Activated naive CD4-positive, alpha-beta T cell treated with anti-CD3 and anti-CD28 coated beads for 36 hours (primary cell): ENCODE data around the gene FARP1. TPM values are rescaled to one million over a fixed set of nuclear protein-coding genes. Genes with fewer than 3 reads are reported as not detected.

ENCODE experiments used
- CTCF ChIA-PET: fragments of 350-600 bp; sonication (Branson Sonifier 250); formaldehyde crosslinking; loops from one replicate; lab custom pipeline; 2021; ENCODE audit warnings: antibody characterized with exemption; lab: Charles Lee
- DNase-seq: peaks from one replicate; pipeline ENCODE4 v3.0.0-alpha.2; 2020
- H3K27ac Mint-ChIP-seq: one replicate; pipeline ENCODE4 v1.8.0; 2021; ENCODE audit warnings: mild to moderate bottlenecking, mixed read lengths
- H3K27me3 Mint-ChIP-seq: one replicate; pipeline ENCODE4 v1.8.0; 2021; ENCODE audit warnings: low read depth, mixed read lengths
- H3K36me3 Mint-ChIP-seq: one replicate; pipeline ENCODE4 v1.8.0; 2021; ENCODE audit warnings: low read depth, mixed read lengths
- H3K4me1 Mint-ChIP-seq: one replicate; pipeline ENCODE4 v1.8.0; 2021; ENCODE audit warnings: low read depth, mixed read lengths
- H3K4me3 Mint-ChIP-seq: one replicate; pipeline ENCODE4 v1.8.0; 2021; ENCODE audit warnings: mild to moderate bottlenecking, moderate library complexity, mixed read lengths
- H3K9me3 Mint-ChIP-seq: one replicate; pipeline ENCODE4 v1.8.0; 2021; ENCODE audit warnings: mixed read lengths
- intact Hi-C: fragments of 100-400 bp; cut with micrococcal nuclease; formaldehyde crosslinking; loops from one replicate; pipeline ENCODE4 v1.15.1; 2023
- total RNA-seq, 2 experiments: library from RNA; stranded (reverse); gene quantifications; one replicate each; pipeline ENCODE4 v1.2.3, GENCODE V29; 2021

FARP1 gene
- total RNA-seq, 2 experiments from 2014 or later, result 0.27 to 0.38 TPM

- Mint-ChIP-seq H3K36me3 (no peaks in the 10 kb centered on the region), H3K4me1 (peaks cover 9% of the 10 kb centered on the region), H3K9me3 (no peaks in the 10 kb centered on the region), H3K27ac (no peak overlapping the region), H3K27me3 (peaks cover 55% of the 10 kb centered on the region), H3K4me3 (peak overlapping the region; percentile 66)
- intact Hi-C loops, result loop anchor here (5.0 kb wide), 1 partner anchor 528 kb away; no protein-coding TSS in a partner anchor
- no peak for DNase-seq
- CTCF ChIA-PET, result no interaction called here
Observed at GRCh38 chr13:98144027-98144741, 1.3 kb downstream of the FARP1 start.

- Mint-ChIP-seq H3K27me3 (peaks cover 48% of the 10 kb centered on the region), H3K4me3 (no peak overlapping the region)
Observed at GRCh38 chr13:98144801-98145350, 2.0 kb downstream of the FARP1 start.

GRCh38 chr13:98147521-98147920, 4.6 kb downstream of the FARP1 start:
- Mint-ChIP-seq H3K4me1 (peaks cover 5% of the 10 kb centered on the region), H3K27me3 (peaks cover 47% of the 10 kb centered on the region), H3K9me3 (no peaks in the 10 kb centered on the region), H3K4me3 (no peak overlapping the region), H3K36me3 (no peaks in the 10 kb centered on the region), H3K27ac (no peak overlapping the region)
- CTCF ChIA-PET, result no interaction called here
- intact Hi-C loops, result no loop called here
- no peak for DNase-seq

More at GRCh38 chr13:98144801-98145350, 2.0 kb downstream of the FARP1 start:
- H3K36me3 Mint-ChIP-seq, result no peaks in the 10 kb centered on the region
- H3K9me3 Mint-ChIP-seq, result no peaks in the 10 kb centered on the region
- intact Hi-C loops, result loop anchor here (5.0 kb wide), 1 partner anchor 527 kb away; no protein-coding TSS in a partner anchor
- CTCF ChIA-PET, result no interaction called here
- peaks cover 9% of the 10 kb centered on the region for H3K4me1 Mint-ChIP-seq
- no peak overlapping the region for H3K27ac Mint-ChIP-seq
- DNase-seq, result no peak

GRCh38 chr13:98150832-98151479, 8.1 kb downstream of the FARP1 start:
- peaks cover 34% of the 10 kb centered on the region for H3K27me3 Mint-ChIP-seq
- intact Hi-C loops, result no loop called here
- no peaks in the 10 kb centered on the region for H3K36me3 Mint-ChIP-seq
- CTCF ChIA-PET, result no interaction called here
- DNase-seq, result no peak
- no peak overlapping the region for H3K4me3 Mint-ChIP-seq
- no peaks in the 10 kb centered on the region for H3K9me3 Mint-ChIP-seq
- no peak overlapping the region for H3K27ac Mint-ChIP-seq
- no peaks in the 10 kb centered on the region for H3K4me1 Mint-ChIP-seq

- DNase-seq, result no peak
- Mint-ChIP-seq H3K9me3 (no peaks in the 10 kb centered on the region), H3K27ac (no peak overlapping the region), H3K4me3 (no peak overlapping the region), H3K27me3 (peaks cover 29% of the 10 kb centered on the region), H3K4me1 (no peaks in the 10 kb centered on the region), H3K36me3 (no peaks in the 10 kb centered on the region)
- intact Hi-C loops, result no loop called here
- CTCF ChIA-PET, result interaction anchor here (0.6 to 1.3 kb wide), 3 partner anchors 498 to 566 kb away, joined by 3 read pairs; no protein-coding TSS in a partner anchor
Observed at GRCh38 chr13:98155475-98156109, 12.7 kb downstream of the FARP1 start.

- Mint-ChIP-seq H3K27me3 (peaks cover 26% of the 10 kb centered on the region), H3K9me3 (no peaks in the 10 kb centered on the region), H3K4me1 (no peaks in the 10 kb centered on the region), H3K27ac (no peak overlapping the region), H3K36me3 (no peaks in the 10 kb centered on the region), H3K4me3 (no peak overlapping the region)
- intact Hi-C loops, result no loop called here
- CTCF ChIA-PET, result interaction anchor here (0.6 kb wide), 1 partner anchor 539 kb away, joined by 3 read pairs; no protein-coding TSS in a partner anchor
- DNase-seq, result no peak
Observed at GRCh38 chr13:98156259-98156658, 13.4 kb downstream of the FARP1 start.

- Mint-ChIP-seq H3K36me3 (no peaks in the 10 kb centered on the region), H3K4me1 (no peaks in the 10 kb centered on the region), H3K9me3 (no peaks in the 10 kb centered on the region)
Observed at GRCh38 chr13:98157188-98157587, 14.3 kb downstream of the FARP1 start.

DNA sequence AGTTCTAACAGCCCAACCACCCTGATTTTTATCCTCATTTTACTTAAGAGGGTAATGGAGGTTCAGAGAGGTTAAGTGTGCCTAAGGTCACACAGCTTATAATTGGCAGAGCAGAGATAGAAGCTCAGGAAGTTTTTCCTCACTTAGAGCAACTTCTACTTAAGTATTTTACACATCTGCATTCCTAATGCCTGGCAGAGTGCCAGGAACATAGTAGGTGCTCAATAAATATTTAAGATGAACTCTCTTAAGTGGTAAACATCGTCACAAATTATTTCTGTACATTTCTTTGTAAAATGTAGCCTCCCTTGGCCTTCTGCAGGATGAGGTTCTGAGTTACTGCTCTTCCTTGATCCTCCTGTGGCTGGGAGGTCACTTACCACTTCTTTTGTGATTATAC, 14.7 kb downstream of the FARP1 start:
- DNase-seq, result no peak
- H3K9me3 Mint-ChIP-seq, result no peaks in the 10 kb centered on the region
- H3K36me3 Mint-ChIP-seq, result no peaks in the 10 kb centered on the region
- CTCF ChIA-PET, result no interaction called here
- intact Hi-C loops, result no loop called here
- H3K4me3 Mint-ChIP-seq, result no peak overlapping the region
- peaks cover 19% of the 10 kb centered on the region for H3K27me3 Mint-ChIP-seq
- H3K4me1 Mint-ChIP-seq, result no peaks in the 10 kb centered on the region
- H3K27ac Mint-ChIP-seq, result no peak overlapping the region

More at GRCh38 chr13:98157188-98157587, 14.3 kb downstream of the FARP1 start:
- intact Hi-C loops, result no loop called here
- Mint-ChIP-seq H3K27me3 (peaks cover 22% of the 10 kb centered on the region), H3K4me3 (no peak overlapping the region), H3K27ac (no peak overlapping the region)
- no peak for DNase-seq
- CTCF ChIA-PET, result no interaction called here

GRCh38 chr13:98158172-98158899, 15.4 kb downstream of the FARP1 start:
- DNase-seq, result no peak
- CTCF ChIA-PET, result no interaction called here
- Mint-ChIP-seq H3K27ac (no peak overlapping the region), H3K27me3 (peaks cover 15% of the 10 kb centered on the region), H3K4me1 (no peaks in the 10 kb centered on the region), H3K36me3 (no peaks in the 10 kb centered on the region), H3K4me3 (no peak overlapping the region), H3K9me3 (no peaks in the 10 kb centered on the region)
- intact Hi-C loops, result no loop called here

DNA sequence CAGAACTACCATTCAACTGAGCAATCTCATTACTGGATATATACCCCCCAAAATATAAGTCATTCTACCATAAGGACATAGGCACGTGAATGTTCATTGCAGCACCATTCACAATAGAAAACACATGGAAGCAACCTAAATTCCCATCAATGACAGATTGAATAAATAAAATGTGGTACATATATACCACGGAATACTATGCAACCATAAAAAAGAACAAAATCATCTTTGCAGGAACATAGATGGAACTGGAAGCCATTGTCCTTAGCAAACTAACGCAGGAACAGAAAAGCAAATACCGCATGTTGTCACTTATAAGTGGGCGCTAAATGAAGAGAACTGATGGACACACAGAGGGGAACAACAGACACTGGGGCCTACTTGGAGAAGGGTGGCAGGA, 20.0 kb downstream of the FARP1 start:
- H3K27me3 Mint-ChIP-seq, result peaks cover 7% of the 10 kb centered on the region
- no peak overlapping the region for H3K27ac Mint-ChIP-seq
- CTCF ChIA-PET, result no interaction called here
- H3K4me1 Mint-ChIP-seq, result no peaks in the 10 kb centered on the region
- H3K36me3 Mint-ChIP-seq, result no peaks in the 10 kb centered on the region
- H3K9me3 Mint-ChIP-seq, result no peaks in the 10 kb centered on the region
- no peak overlapping the region for H3K4me3 Mint-ChIP-seq
- intact Hi-C loops, result no loop called here
- DNase-seq, result no peak

DNA sequence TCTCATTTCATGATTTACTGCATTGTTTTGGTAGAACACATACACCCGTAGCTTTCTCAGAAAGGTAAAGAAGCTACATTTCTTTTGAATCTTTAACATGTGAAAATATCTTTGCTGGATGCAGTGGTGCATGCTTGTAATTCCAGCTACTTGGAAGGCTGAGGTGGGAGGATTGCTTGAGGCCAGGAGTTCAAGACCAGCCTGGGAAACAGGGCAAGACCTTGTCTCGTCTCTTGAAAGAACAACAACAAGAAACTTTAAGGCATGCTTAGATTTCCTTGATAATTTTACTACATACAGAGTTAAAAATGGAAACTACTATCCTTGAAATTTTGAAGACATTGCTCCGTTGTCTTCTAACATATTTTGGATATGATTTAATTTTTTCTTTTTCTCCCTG, 26.4 kb downstream of the FARP1 start:
- no peak for DNase-seq
- CTCF ChIA-PET, result no interaction called here

More for the DNA sequence above, 26.4 kb downstream of the FARP1 start:
- no peaks in the 10 kb centered on the region for H3K4me1 Mint-ChIP-seq
- H3K36me3 Mint-ChIP-seq, result no peaks in the 10 kb centered on the region
- no peak overlapping the region for H3K27ac Mint-ChIP-seq
- peaks cover 19% of the 10 kb centered on the region for H3K27me3 Mint-ChIP-seq
- H3K9me3 Mint-ChIP-seq, result no peaks in the 10 kb centered on the region
- no peak overlapping the region for H3K4me3 Mint-ChIP-seq
- intact Hi-C loops, result no loop called here
